Calu3 (cell line): ENCODE results near the gene GNG12. TPM values are rescaled to one million over a fixed set of nuclear protein-coding genes. Genes with fewer than 3 reads are reported as not detected.
A peak's percentile ranks its signal among the peaks of the same experiment; 100 is the strongest.

Experiments
- BruUV-seq: library from RNA; stranded (reverse); fragments of 400-500 nt; replicated peaks from 2 replicates; lab custom pipeline; 2021; lab: Mats Ljungman, UMichigan
- CTCF ChIA-PET: fragments of 300-600 bp; sonication (Branson Sonifier 250); formaldehyde crosslinking; loops from one replicate; lab custom pipeline; 2022; ENCODE audit warnings: antibody characterized with exemption; lab: Charles Lee
- DNase-seq: peaks from one replicate; pipeline ENCODE4 v3.0.0; 2022
- H3K27ac Mint-ChIP-seq: one replicate; pipeline ENCODE4 v1.8.0; 2022; ENCODE audit warnings: mixed read lengths; ENCODE audit not compliant: unreplicated experiment
- H3K27me3 Mint-ChIP-seq: one replicate; pipeline ENCODE4 v1.8.0; 2022; ENCODE audit warnings: mixed read lengths; ENCODE audit not compliant: unreplicated experiment
- H3K36me3 Mint-ChIP-seq: one replicate; pipeline ENCODE4 v1.8.0; 2022; ENCODE audit warnings: mild to moderate bottlenecking, moderate library complexity, mixed read lengths; ENCODE audit not compliant: insufficient read depth, unreplicated experiment
- H3K4me1 Mint-ChIP-seq: one replicate; pipeline ENCODE4 v1.8.0; 2022; ENCODE audit warnings: mild to moderate bottlenecking, low read depth, mixed read lengths; ENCODE audit not compliant: unreplicated experiment
- H3K4me3 Mint-ChIP-seq: one replicate; pipeline ENCODE4 v1.8.0; 2022; ENCODE audit warnings: mild to moderate bottlenecking, low read depth, moderate library complexity, mixed read lengths; ENCODE audit not compliant: unreplicated experiment
- H3K9me3 Mint-ChIP-seq: one replicate; pipeline ENCODE4 v1.8.0; 2022; ENCODE audit warnings: low read depth, mixed read lengths; ENCODE audit not compliant: unreplicated experiment
- CTCF ChIP-seq: fragments of 200-600 bp; IDR thresholded peaks from one replicate; pipeline ENCODE4 v1.8.0; 2022; ENCODE audit warnings: antibody characterized with exemption; ENCODE audit not compliant: unreplicated experiment
- intact Hi-C: fragments of 100-400 bp; cut with micrococcal nuclease; formaldehyde crosslinking; loops from one replicate; pipeline ENCODE4 v1.10.0; 2022; ENCODE audit not compliant: unreplicated experiment
- total RNA-seq: library from RNA; stranded (reverse); gene quantifications from 2 replicates; pipeline ENCODE4 v1.2.3, GENCODE V29; 2022

The GNG12 gene
- total RNA-seq, 1 experiment from 2014 or later, result 85.6 TPM

GRCh38 chr1:67759066-67759465 lies 74.2 kb downstream of the GNG12 start:
- Mint-ChIP-seq H3K4me1 (peaks cover 42% of the 10 kb centered on the region), H3K4me3 (no peak overlapping the region), H3K27ac (no peak overlapping the region), H3K9me3 (no peaks in the 10 kb centered on the region), H3K36me3 (peaks cover 15% of the 10 kb centered on the region), H3K27me3 (no peaks in the 10 kb centered on the region)
- BruUV-seq, result no TSS peak
- no peak for DNase-seq
- no peak for TF ChIP-seq CTCF
- CTCF ChIA-PET, result interaction anchor here (1.3 to 1.8 kb wide), 5 partner anchors 58 to 202 kb away, joined by 5 to 11 read pairs (median 5); partner anchors contain the start of gene GADD45A
- intact Hi-C loops, result no loop called here

- TF ChIP-seq CTCF, result no peak
- no peaks in the 10 kb centered on the region for H3K9me3 Mint-ChIP-seq
- H3K4me3 Mint-ChIP-seq, result no peak overlapping the region
- intact Hi-C loops, result no loop called here
- CTCF ChIA-PET, result no interaction called here
- H3K4me1 Mint-ChIP-seq, result peaks cover 66% of the 10 kb centered on the region
- H3K36me3 Mint-ChIP-seq, result peaks cover 10% of the 10 kb centered on the region
- no peaks in the 10 kb centered on the region for H3K27me3 Mint-ChIP-seq
- H3K27ac Mint-ChIP-seq, result no peak overlapping the region
- no peak for DNase-seq
- no TSS peak for BruUV-seq
These were observed 77.6 kb downstream of the GNG12 start for GRCh38 chr1:67755619-67756018.

GRCh38 chr1:67755160-67755559 lies 78.1 kb downstream of the GNG12 start:
- Mint-ChIP-seq H3K4me3 (no peak overlapping the region), H3K4me1 (peaks cover 66% of the 10 kb centered on the region), H3K27me3 (no peaks in the 10 kb centered on the region), H3K36me3 (peaks cover 11% of the 10 kb centered on the region), H3K27ac (peak overlapping the region; percentile 45), H3K9me3 (no peaks in the 10 kb centered on the region)
- intact Hi-C loops, result no loop called here
- no peak for DNase-seq
- CTCF ChIA-PET, result no interaction called here
- TF ChIP-seq CTCF, result no peak
- no TSS peak for BruUV-seq

GRCh38 chr1:67754526-67754920 lies 78.7 kb downstream of the GNG12 start:
- no TSS peak for BruUV-seq
- Mint-ChIP-seq H3K4me3 (peak overlapping the region; percentile 39), H3K4me1 (peaks cover 66% of the 10 kb centered on the region), H3K27me3 (no peaks in the 10 kb centered on the region), H3K36me3 (peaks cover 17% of the 10 kb centered on the region), H3K9me3 (no peaks in the 10 kb centered on the region), H3K27ac (peak overlapping the region; percentile 45)
- intact Hi-C loops, result no loop called here
- DNase-seq, result no peak
- CTCF ChIA-PET, result no interaction called here
- no peak for TF ChIP-seq CTCF
